Body of pancreas (tissue), 4 donors: Measurements from ENCODE around the gene SLC29A4. TPM values are rescaled to one million over a fixed set of nuclear protein-coding genes. Genes with fewer than 3 reads are reported as not detected.

ENCODE experiments used
- ATAC-seq: fragments of 150-250 bp; one replicate; pipeline ENCODE4 v1.9.1; 2016
- DNase-seq, 4 donors: peaks; one replicate each; pipeline ENCODE4 v3.0.0-alpha.2; 2019
- H3K27ac ChIP-seq, 4 donors: fragments of 200-600 bp; sonication (generic); 1 replicate in 3 of 4; 2 replicates in 1 of 4; pipeline versions ENCODE4 v1.5.1 to v1.6.1; 2016 to 2019; ENCODE audit warnings: mild to moderate bottlenecking in 1 of 4, mixed read lengths in 1 of 4, moderate library complexity in 1 of 4
- H3K27me3 ChIP-seq, 2 donors: fragments of 200-600 bp; sonication (generic); one replicate each; pipeline ENCODE4 v1.6.0; 2016; ENCODE audit warnings: mild to moderate bottlenecking in 1 of 2
- H3K36me3 ChIP-seq, 2 donors: fragments of 200-600 bp; sonication (generic); replicated peaks in 1 of 2; 2 replicates each; pipeline ENCODE4 v1.5.1; 2016; ENCODE audit warnings: low read depth in 2 of 2; ENCODE audit not compliant: insufficient read depth in 1 of 2
- H3K4me1 ChIP-seq: fragments of 200-600 bp; sonication (generic); one replicate; pipeline ENCODE4 v1.6.0; 2016
- H3K4me3 ChIP-seq, 2 donors: fragments of 200-600 bp; sonication (generic); 1 replicate in 1 of 2; 2 replicates in 1 of 2; pipeline ENCODE4 v1.5.1; 2016 to 2019
- H3K9me3 ChIP-seq, 3 donors: fragments of 200-600 bp; sonication (generic); 1 replicate in 2 of 3; 2 replicates in 1 of 3; pipeline ENCODE4 v1.5.1; 2016
- POLR2A ChIP-seq, 3 donors: fragments of 450-650 bp; IDR thresholded peaks; one replicate each; pipeline ENCODE4 v1.6.1; 2016; ENCODE audit warnings: antibody characterized with exemption in 3 of 3, mild to moderate bottlenecking in 2 of 3
- WGBS, 2 donors: methylation state at CpG; one replicate each; pipeline ENCODE4 v1.1.5; 2017; 5-methylcytosine and 5-hydroxymethylcytosine counted together
- intact Hi-C: fragments of 100-400 bp; cut with DNase I; formaldehyde crosslinking; loops from one replicate; pipeline ENCODE4 v1.15.1; 2023
- total RNA-seq, 2 donors: library from RNA; depleted of rRNA; stranded (reverse); fragments of >200 nt; gene quantifications; one replicate each; pipeline ENCODE4 v1.1.0, GENCODE V29; 2016
- TF ChIP-seq, protein P1 (sequence below), 7 experiments: fragments of 450-650 bp in 4 of 7; fragments of 200-600 bp in 3 of 7; sonication (generic) in 3 of 7; IDR thresholded peaks; one replicate each; pipeline ENCODE4 v1.5.1; 2016 to 2019; ENCODE audit warnings: antibody characterized with exemption in 7 of 7

SLC29A4 gene
- total RNA-seq, 2 donors from 2014 or later = 13.2 to 24.4 TPM

DNA sequence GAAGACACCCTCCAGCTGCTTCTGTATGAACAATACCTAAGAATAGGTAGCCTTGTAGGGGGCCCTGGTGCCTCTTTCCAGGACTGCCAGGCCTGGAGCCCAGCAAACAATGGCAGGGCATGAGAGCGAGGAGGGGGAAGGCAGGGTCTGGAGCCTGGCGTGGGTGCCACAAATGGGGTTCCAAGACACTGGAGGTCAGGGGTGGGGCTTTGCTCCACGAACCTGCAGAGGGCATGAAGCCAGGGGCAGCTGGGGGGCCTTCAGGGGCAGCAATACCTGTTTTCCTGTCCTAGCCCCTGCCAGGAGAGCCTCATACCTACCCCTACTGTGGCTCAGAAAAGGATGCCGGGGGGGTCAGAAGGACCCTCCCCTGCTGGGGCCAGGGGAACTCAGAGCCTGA is 61.6 kb downstream of the SLC29A4 start:
- ATAC-seq = no peak
- intact Hi-C loops = no loop called here
- TF ChIP-seq POLR2A (IDR thresholded peaks at IDR 0.05) = no peak
- TF ChIP-seq, protein P1, sequence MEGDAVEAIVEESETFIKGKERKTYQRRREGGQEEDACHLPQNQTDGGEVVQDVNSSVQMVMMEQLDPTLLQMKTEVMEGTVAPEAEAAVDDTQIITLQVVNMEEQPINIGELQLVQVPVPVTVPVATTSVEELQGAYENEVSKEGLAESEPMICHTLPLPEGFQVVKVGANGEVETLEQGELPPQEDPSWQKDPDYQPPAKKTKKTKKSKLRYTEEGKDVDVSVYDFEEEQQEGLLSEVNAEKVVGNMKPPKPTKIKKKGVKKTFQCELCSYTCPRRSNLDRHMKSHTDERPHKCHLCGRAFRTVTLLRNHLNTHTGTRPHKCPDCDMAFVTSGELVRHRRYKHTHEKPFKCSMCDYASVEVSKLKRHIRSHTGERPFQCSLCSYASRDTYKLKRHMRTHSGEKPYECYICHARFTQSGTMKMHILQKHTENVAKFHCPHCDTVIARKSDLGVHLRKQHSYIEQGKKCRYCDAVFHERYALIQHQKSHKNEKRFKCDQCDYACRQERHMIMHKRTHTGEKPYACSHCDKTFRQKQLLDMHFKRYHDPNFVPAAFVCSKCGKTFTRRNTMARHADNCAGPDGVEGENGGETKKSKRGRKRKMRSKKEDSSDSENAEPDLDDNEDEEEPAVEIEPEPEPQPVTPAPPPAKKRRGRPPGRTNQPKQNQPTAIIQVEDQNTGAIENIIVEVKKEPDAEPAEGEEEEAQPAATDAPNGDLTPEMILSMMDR (IDR thresholded peaks at IDR 0.05) = no peak
- Histone ChIP-seq H3K9me3 (no peaks in the 10 kb centered on the region), H3K4me3 (no peak overlapping the region), H3K36me3 (peaks cover 30 to 32% of the 10 kb centered on the region in 2 donors), H3K27me3 (no peaks in the 10 kb centered on the region), H3K27ac (no peak overlapping the region), H3K4me1 (no peaks in the 10 kb centered on the region)
- 97 to 100% methylated on average over 1 to 4 of the region's 4 CpGs for WGBS, 2 donors
- no peak for DNase-seq

DNA sequence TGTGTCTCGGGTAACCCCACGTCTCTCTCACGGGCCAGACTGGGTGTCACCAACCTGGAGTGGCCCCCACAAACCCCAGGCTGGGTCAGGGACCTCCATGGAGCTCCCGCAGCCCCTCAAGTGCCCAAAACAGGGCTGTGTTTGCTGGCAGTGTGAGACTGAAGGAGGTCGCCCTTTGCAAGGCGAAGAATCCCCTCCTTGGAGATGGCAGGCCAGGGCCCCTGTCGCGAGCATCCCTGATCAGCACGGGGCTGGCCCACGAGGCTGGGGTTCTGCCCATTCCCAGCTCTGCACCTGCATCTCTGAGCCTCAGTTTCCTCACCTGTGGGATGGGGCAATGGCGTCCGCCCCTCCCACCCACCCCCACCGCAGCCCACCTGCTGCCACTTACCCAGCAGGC is 62.4 kb downstream of the SLC29A4 start:
- no peak for DNase-seq
- WGBS, 2 donors = 94 to 95% methylated on average over 12 to 13 of the region's 13 CpGs
- intact Hi-C loops = no loop called here
- ATAC-seq = no peak
- Histone ChIP-seq H3K36me3 (peaks cover 27 to 34% of the 10 kb centered on the region in 2 donors), H3K27me3 (no peaks in the 10 kb centered on the region), H3K27ac (no peak overlapping the region), H3K4me1 (no peaks in the 10 kb centered on the region), H3K9me3 (no peaks in the 10 kb centered on the region), H3K4me3 (no peak overlapping the region)
- no peak for TF ChIP-seq POLR2A (IDR thresholded peaks at IDR 0.05)
- TF ChIP-seq, protein P1 (IDR thresholded peaks at IDR 0.05) = no peak

DNA sequence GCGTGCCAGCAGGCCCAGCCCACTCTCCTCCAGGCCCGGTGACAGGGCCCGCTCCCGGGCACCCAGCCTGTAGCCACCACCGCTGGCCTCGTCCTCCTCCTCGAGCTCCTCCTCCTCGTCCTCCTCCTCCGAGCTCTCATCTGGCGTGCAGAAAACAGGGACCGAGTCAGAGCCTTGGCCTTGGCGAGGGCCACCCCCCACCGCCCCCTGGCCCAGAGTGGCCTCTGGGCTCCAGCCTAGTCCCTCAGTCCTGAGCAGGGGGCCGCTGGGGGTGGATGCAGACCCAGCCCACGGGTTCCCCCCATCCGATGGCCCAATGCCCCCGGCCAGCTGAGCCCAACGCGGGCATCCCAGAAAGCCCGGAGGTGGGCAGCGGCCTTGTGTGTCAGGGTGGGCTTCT is 62.9 kb downstream of the SLC29A4 start:
- TF ChIP-seq, protein P1 (IDR thresholded peaks at IDR 0.05) = no peak
- no peak for TF ChIP-seq POLR2A (IDR thresholded peaks at IDR 0.05)
- intact Hi-C loops = no loop called here
- H3K9me3 ChIP-seq = no peaks in the 10 kb centered on the region
- 95 to 97% methylated on average over 13 to 20 of the region's 21 CpGs for WGBS, 2 donors
- H3K4me1 ChIP-seq = no peaks in the 10 kb centered on the region
- no peak overlapping the region for H3K4me3 ChIP-seq
- H3K27ac ChIP-seq = no peak overlapping the region
- DNase-seq (no peak), ATAC-seq (no peak)
- peaks cover 26 to 34% of the 10 kb centered on the region in 2 donors for H3K36me3 ChIP-seq
- H3K27me3 ChIP-seq = no peaks in the 10 kb centered on the region

GRCh38 chr7:5348134-5349004 is 65.6 kb downstream of the SLC29A4 start:
- Histone ChIP-seq H3K4me3 (no peak overlapping the region), H3K4me1 (no peaks in the 10 kb centered on the region), H3K27me3 (no peaks in the 10 kb centered on the region), H3K27ac (no peak overlapping the region), H3K36me3 (peaks cover 22 to 33% of the 10 kb centered on the region in 2 donors), H3K9me3 (no peaks in the 10 kb centered on the region)
- ATAC-seq (no peak), DNase-seq (no peak)
- intact Hi-C loops = no loop called here
- WGBS, 2 donors = 93 to 95% methylated on average over 15 to 20 of the region's 21 CpGs
- TF ChIP-seq POLR2A (IDR thresholded peaks at IDR 0.05) = no peak
- TF ChIP-seq, protein P1 (IDR thresholded peaks at IDR 0.05) = no peak

- Histone ChIP-seq H3K4me3 (no peak overlapping the region), H3K27me3 (no peaks in the 10 kb centered on the region), H3K4me1 (no peaks in the 10 kb centered on the region), H3K9me3 (no peaks in the 10 kb centered on the region), H3K36me3 (peaks cover 17 to 27% of the 10 kb centered on the region in 2 donors), H3K27ac (no peak overlapping the region)
- no peak for TF ChIP-seq POLR2A (IDR thresholded peaks at IDR 0.05)
- TF ChIP-seq, protein P1 (IDR thresholded peaks at IDR 0.05) = no peak
- no peak for ATAC-seq
- 92 to 97% methylated on average over 6 to 17 of the region's 17 CpGs for WGBS, 2 donors
- intact Hi-C loops = no loop called here
- no peak for DNase-seq
Observed at GRCh38 chr7:5349005-5349380, 66.2 kb downstream of the SLC29A4 start.
